OCI-LY1 (cell line): ENCODE data around the gene BLM.

Experiments
- CTCF ChIP-seq: fragments of 200-600 bp; sonication (generic), shearing (Covaris generic); IDR thresholded peaks from 2 replicates; pipeline ENCODE4 v1.5.1; 2017; ENCODE audit warnings: mild to moderate bottlenecking, antibody characterized with exemption, low read length, moderate library complexity, mixed read lengths
- EZH2 ChIP-seq: fragments of 200-600 bp; sonication (generic), shearing (Covaris generic); IDR thresholded peaks from 2 replicates; pipeline ENCODE4 v1.8.0; 2017; ENCODE audit warnings: borderline replicate concordance, mixed run types, mild to moderate bottlenecking, antibody characterized with exemption, low read length, moderate library complexity, mixed read lengths

DNA sequence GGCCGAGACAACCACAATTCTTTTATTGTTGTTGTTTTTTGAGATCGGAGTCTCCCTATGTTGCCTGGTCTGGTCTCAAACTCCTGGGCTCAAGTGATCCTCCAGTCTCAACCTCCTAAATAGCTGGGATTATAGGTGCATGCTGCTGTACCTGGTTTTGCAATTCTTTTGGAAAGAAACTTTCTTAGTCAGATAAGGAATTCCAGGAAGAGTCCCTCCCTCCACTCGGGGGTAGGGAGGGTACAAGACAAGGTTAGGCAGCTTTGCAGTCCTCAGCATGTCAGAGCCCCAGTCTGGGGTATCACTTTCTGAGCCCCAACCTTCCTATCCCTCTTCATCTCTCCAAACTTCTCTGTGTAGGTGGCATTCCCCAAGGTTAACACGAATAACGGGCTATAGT, 117.5 kb downstream of the BLM start:
- TF ChIP-seq EZH2 (no peak), CTCF (no peak)
